Activated naive CD8-positive, alpha-beta T cell (primary cell): ENCODE data around the gene PODXL2.

Source experiments
- H3K27ac Mint-ChIP-seq: one replicate; pipeline ENCODE4 v1.8.0; 2021; ENCODE audit warnings: mixed read lengths
- H3K27me3 Mint-ChIP-seq: one replicate; pipeline ENCODE4 v1.8.0; 2021; ENCODE audit warnings: mixed read lengths
- H3K36me3 Mint-ChIP-seq: one replicate; pipeline ENCODE4 v1.8.0; 2021; ENCODE audit warnings: mixed read lengths
- H3K4me1 Mint-ChIP-seq: one replicate; pipeline ENCODE4 v1.8.0; 2021; ENCODE audit warnings: low read depth, mixed read lengths
- H3K4me3 Mint-ChIP-seq: one replicate; pipeline ENCODE4 v1.8.0; 2021; ENCODE audit warnings: mild to moderate bottlenecking, mixed read lengths
- H3K9me3 Mint-ChIP-seq: one replicate; pipeline ENCODE4 v1.8.0; 2021; ENCODE audit warnings: low read depth, mixed read lengths

The PODXL2 gene

DNA sequence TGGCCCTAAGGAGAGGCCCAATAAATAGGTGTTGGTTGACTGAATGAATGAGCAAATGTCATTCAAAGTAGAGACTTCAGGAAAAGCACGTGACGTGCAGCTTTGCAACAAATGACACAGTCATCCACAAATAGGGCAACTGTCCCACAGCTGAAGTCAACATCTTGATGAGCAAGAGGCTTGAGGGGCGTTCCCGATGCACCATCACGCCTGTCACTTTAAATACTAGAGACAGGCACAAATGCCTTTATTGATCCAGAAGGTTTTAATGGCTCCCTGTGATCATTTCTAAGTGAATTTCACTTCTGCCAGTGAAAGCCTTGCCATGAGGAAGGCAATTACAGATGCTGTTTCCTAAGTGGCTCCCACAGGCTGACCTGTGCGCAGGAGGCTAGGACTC is 87.4 kb downstream of the PODXL2 start:
- H3K27ac Mint-ChIP-seq, result no peak overlapping the region
- no peaks in the 10 kb centered on the region for H3K27me3 Mint-ChIP-seq
- no peaks in the 10 kb centered on the region for H3K9me3 Mint-ChIP-seq
- H3K4me1 Mint-ChIP-seq, result no peaks in the 10 kb centered on the region
- no peak overlapping the region for H3K4me3 Mint-ChIP-seq
- H3K36me3 Mint-ChIP-seq, result no peaks in the 10 kb centered on the region

- H3K4me1 Mint-ChIP-seq, result no peaks in the 10 kb centered on the region
- H3K27me3 Mint-ChIP-seq, result no peaks in the 10 kb centered on the region
- H3K4me3 Mint-ChIP-seq, result no peak overlapping the region
- H3K27ac Mint-ChIP-seq, result no peak overlapping the region
- no peaks in the 10 kb centered on the region for H3K36me3 Mint-ChIP-seq
- no peaks in the 10 kb centered on the region for H3K9me3 Mint-ChIP-seq
These were observed 88.6 kb downstream of the PODXL2 start for GRCh38 chr3:127717357-127718244.

DNA sequence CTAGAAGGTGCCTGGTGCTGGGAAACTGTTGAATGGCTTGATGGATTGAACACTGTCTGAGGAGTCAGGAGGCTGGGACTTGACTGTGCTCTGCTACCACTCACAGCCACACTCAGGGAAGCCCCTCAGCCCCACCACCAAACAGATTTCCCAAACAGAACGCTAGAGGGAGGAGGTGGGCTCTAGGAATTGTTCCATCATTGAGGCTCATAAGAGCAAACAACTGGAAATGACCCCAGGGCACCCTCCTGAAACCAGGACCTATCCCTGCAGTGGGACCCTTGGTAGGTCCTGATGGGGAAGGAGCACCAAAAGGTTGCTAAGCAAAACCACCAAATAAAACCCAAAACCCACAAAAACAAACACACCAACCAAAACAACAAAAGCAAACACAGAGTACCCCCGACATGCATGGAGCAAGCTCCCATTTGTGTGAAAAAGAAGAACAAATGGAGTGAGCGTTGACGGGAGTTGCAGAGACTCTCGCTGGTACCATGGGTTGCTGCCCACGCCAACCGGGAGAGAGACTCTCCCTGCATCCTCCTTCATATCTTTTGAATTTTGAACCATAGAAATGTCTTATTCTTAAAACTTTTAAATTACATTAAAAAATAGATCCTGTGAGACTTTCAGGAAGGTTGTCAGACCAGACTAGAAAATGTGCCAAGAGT is 89.4 kb downstream of the PODXL2 start:
- no peaks in the 10 kb centered on the region for H3K9me3 Mint-ChIP-seq
- no peak overlapping the region for H3K4me3 Mint-ChIP-seq
- no peaks in the 10 kb centered on the region for H3K36me3 Mint-ChIP-seq
- no peak overlapping the region for H3K27ac Mint-ChIP-seq
- no peaks in the 10 kb centered on the region for H3K4me1 Mint-ChIP-seq
- no peaks in the 10 kb centered on the region for H3K27me3 Mint-ChIP-seq

- H3K4me3 Mint-ChIP-seq, result no peak overlapping the region
- no peak overlapping the region for H3K27ac Mint-ChIP-seq
- H3K36me3 Mint-ChIP-seq, result no peaks in the 10 kb centered on the region
- no peaks in the 10 kb centered on the region for H3K27me3 Mint-ChIP-seq
- H3K4me1 Mint-ChIP-seq, result no peaks in the 10 kb centered on the region
- H3K9me3 Mint-ChIP-seq, result no peaks in the 10 kb centered on the region
These were observed 89.9 kb downstream of the PODXL2 start for GRCh38 chr3:127718916-127719290.

DNA sequence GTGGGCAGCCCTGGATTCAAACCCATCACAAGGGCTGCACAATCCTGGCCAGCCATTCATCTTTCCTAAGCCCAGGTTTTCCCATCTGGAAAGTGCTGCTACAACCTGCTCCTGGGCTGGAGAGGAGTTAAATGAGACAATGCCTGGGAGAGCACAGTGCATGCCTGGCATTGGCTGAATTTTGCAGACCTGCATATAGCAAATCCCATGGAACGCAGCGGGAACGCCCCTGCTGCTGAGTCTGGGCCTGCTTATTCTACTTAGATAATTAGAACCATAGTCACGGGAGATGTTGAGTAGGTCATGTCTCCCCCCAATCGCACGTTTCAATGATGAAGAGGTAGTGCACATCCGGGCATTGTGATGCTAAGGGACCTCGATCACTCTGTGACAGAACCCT is 90.4 kb downstream of the PODXL2 start:
- no peaks in the 10 kb centered on the region for H3K36me3 Mint-ChIP-seq
- no peaks in the 10 kb centered on the region for H3K9me3 Mint-ChIP-seq
- H3K4me3 Mint-ChIP-seq, result no peak overlapping the region
- no peaks in the 10 kb centered on the region for H3K4me1 Mint-ChIP-seq
- peaks cover 1% of the 10 kb centered on the region for H3K27me3 Mint-ChIP-seq
- H3K27ac Mint-ChIP-seq, result no peak overlapping the region

DNA sequence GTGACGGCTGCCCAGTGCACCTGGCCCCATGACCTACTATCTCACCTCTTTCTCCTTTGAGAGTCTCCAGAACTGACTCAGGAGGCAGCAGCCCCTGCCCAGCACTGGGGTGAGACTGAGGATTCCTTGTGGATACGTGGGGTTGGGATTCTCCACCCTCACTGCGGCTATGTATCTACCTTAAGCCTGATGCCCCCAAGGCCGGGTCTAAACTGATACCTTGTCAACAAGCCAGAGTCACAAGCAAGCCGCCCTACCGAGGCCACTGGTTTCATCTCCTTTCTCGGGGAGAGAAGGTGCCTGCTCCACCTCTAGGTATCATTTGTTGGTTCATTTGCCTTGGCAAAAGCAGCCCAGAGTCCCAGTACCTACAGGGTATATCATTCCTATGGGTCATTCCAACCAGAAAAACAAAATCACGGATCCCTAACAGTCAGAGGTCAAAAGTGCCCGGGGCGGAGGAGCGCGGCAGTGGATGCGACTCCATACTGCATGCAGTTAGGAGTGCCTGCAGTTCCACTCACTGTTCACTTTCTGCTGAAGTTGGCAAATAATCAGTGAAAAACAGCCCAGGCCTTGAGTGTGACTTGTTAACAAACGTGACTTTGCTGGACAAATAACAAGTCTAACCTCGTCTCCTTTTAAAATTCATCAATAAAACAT is 91.3 kb downstream of the PODXL2 start:
- Mint-ChIP-seq H3K9me3 (no peaks in the 10 kb centered on the region), H3K4me1 (no peaks in the 10 kb centered on the region), H3K27ac (no peak overlapping the region), H3K4me3 (no peak overlapping the region), H3K36me3 (no peaks in the 10 kb centered on the region), H3K27me3 (peaks cover 1% of the 10 kb centered on the region)

DNA sequence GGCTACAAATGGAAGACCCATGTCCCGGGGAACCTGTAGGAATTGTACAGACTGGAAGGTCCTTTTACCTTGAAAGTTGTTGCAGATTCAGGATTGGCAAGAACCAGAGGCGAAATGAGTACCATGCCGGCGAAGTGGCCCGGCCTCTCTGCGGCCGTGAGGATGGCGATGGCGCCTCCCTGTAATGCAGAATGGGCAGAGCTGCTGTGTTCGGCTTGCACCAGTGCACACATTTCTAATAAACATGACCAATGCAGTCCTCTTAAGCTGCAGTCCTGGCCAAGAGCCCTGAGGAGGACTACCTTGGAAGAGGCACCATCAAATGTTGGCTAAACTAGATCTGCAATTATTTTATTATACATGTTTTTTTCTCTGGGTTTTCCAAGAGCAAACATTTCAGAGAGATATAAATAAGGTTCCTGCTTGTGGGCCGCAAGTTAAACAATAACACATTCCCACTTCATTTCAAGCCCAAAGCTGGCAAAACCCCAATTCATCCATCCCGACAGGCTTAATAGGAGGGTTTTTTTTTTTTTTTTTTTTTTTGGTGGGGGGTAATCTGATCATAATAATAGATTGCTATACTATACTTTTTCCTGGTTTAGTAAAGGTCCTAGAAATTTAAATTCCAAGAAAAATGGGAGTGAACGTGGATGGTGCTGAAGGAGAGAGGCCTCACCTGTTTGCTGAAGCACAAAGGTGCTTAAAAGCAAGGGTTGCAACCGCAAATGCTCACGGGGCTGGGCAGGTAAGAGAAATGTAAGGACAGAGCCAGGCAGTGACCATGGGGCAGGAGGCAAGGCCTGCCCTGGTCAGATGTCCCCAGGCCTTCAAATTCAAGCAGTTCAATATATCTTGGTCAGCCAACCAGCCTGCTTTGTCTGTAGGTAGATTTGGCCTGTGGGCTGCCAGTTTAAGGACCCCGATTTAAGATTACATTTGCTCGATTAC is 92.3 kb downstream of the PODXL2 start:
- Mint-ChIP-seq H3K27ac (no peak overlapping the region), H3K9me3 (no peaks in the 10 kb centered on the region), H3K4me3 (no peak overlapping the region), H3K4me1 (no peaks in the 10 kb centered on the region), H3K36me3 (no peaks in the 10 kb centered on the region), H3K27me3 (peaks cover 1% of the 10 kb centered on the region)

GRCh38 chr3:127722091-127722784 is 93.3 kb downstream of the PODXL2 start:
- Mint-ChIP-seq H3K9me3 (no peaks in the 10 kb centered on the region), H3K27ac (no peak overlapping the region), H3K36me3 (no peaks in the 10 kb centered on the region), H3K4me1 (no peaks in the 10 kb centered on the region), H3K27me3 (peaks cover 1% of the 10 kb centered on the region), H3K4me3 (no peak overlapping the region)
